SK-MEL-5 (cell line): ENCODE results near the gene PILRA. TPM values are rescaled to one million over a fixed set of nuclear protein-coding genes. Genes with fewer than 3 reads are reported as not detected.
"Not testable (repeated sequence)": the region's sequence is repeated elsewhere in the genome, so short reads cannot be mapped to it uniquely, and the experiment has no call there.

Experiments
- DNase-seq: peaks from one replicate; pipeline ENCODE4 v3.0.0-alpha.2; 2016; ENCODE audit warnings: low read depth, low spot score
- in situ Hi-C: cut with HindIII; loops from 2 replicates; pipeline ENCODE4 v1.10.0; 2016; ENCODE audit warnings: low sequenced_read_pairs, high pct_unique_total_duplicates, low pct_unique_long_range_greater_than_20kb
- small RNA-seq, 2 experiments: library from RNA; depleted of rRNA; stranded (forward); fragments of <200 nt; gene quantifications; one replicate each; pipeline ENCODE3, GENCODE V24; 2014
- total RNA-seq: library from RNA; depleted of rRNA; stranded (reverse); fragments of >200 nt; shearing (Covaris generic); gene quantifications from 2 replicates; pipeline ENCODE4 v1.2.3, GENCODE V29; 2014; rRNA removed

PILRA gene
- total RNA-seq, 1 experiment from 2014 or later = not detected

DNA sequence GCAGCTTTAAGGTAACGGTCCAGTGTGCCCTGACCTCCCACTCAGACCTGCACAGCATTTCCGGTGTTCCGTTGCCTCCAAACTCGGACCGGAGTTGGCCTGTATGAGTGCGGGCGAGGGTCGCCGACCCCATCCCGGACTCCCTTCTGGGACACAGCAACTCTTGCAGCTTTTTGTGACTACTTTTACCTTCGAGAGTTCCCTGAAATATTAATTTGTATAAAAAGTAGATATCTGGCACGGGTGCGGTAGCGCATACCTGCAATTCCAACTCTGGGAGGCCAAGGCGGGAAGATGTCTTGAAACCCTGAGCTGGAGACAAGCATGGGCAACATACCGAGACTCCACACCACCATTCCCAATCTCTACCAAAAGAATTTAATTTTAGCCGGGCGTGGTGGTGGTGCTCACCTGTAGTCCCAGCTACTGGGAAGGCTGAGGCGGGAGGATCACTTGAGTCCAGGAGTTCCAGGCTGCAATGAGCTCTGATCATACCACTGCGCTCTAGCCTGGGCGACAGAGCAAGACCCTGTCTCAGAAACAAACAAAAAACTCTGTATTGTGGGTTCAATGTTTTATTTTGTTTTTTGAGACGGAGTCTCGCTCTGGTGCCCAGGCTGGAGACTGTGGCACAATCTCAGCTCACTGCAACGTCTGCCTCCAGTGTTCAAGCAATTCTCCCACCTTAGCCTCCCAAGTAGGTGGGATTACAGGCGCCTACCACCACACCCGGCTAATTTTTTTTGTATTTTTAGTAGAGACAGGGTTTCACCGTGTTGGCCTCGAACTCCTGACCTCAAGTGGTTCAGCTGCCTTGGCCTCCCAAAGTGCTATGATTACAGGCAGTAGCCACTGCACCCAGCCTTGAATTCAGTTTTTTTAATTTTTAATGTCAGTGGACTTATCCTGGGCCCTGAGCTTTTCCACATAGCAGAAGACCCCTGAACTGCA lies 64.1 kb downstream of the PILRA start:
- in situ Hi-C loops = no loop called here
- DNase-seq = no peak

DNA sequence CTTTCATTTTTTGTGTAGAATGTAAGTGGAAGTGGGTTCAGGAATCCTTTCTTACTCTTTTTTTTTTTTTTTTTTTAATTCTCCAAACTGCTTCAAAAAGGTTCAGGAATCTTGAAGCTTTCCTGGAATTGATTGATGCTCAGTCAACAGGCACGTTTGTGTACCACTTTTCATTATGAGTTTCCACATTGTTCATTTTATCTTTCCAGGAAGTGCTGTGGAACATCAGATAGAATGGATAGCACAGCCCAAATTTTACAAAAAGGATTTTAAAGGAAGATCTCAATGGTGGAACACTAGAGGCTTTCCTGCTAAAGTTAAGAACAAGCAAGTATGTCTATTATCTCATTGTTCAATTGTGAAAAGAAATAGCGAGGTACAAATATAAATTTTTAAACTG lies 64.9 kb downstream of the PILRA start:
- DNase-seq = no peak
- in situ Hi-C loops = no loop called here

DNA sequence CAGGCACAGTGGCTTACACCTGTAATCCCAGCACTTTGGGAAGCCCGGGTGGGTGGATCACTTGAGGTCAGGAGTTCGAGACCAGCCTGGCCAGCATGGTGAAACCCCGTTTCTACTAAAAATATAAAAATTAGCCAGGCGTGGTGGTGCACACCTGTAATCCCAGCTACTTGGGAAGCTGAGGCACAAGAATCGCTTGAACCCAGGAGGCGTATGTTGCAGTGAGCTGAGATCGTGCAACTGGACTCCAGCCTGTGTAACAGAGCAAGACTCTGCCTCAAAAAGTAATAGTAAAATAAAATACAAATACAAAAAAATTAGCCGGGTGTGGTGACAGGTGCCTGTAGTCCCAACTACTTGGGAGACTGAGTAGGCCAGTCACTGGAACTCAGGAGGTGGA lies 65.4 kb downstream of the PILRA start:
- DNase-seq, in situ Hi-C loops: not testable (repeated sequence)

DNA sequence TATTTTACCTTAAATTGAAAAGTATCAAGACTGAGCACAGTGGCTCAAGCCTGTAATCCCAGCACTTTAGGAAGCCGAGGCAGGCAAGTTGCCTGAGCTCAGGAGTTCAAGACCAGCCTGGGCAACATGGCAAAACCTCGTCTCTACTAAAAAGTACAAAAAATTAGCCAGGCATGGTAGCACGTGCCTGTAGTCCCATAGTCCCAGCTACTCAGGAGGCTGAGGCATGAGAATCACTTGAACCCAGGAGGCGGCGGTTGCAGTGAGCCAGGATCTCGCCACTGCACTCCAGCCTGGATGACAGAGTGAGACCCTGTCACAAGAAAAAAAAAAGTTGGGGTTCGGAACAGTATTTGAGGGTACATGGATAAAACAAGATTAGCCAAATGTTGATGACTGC lies 66.0 kb downstream of the PILRA start:
- in situ Hi-C loops, DNase-seq: not testable (repeated sequence)

DNA sequence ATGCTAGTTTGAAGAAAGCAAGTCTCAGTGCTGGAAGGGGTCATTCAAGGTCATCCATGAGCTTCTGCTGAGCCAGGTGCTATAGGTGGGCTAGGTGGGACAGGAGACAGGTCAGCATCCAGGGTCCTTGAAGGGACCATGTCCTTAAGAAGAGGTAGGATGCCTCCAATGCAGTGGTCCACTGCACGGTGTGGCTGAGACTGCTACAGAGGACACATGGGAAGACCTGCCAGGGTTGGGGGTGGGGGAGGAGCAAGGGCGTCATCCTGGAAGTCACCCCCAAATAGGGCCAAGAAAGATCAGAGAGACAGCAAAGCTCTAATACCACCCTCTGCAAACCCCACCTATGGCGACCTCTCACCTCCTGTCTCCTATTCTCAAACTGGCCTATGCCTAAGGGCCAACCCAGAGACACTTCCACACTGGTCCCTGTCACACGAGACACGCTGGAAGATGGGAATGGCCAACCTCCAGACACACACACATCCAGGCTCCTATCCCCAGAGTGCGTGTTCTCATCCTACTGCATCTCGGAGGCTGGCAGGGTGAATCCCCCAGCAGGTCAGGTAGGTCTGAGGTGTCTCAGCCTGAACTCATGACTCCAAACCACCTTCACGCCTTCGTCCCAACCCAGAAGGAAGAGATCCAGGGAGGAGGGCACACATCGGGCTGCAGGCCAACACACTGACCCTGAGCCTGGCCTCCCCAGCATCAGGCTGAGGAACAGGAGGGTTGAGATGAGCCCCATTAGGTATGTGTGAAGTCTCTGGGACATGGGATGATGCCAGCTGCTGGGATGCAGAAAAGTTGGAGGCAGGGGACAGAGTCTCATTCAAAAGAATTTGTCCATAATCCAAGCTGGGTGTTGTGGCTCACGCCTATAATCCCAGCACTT lies 68.6 kb downstream of the PILRA start:
- in situ Hi-C loops = no loop called here
- DNase-seq = no peak

DNA sequence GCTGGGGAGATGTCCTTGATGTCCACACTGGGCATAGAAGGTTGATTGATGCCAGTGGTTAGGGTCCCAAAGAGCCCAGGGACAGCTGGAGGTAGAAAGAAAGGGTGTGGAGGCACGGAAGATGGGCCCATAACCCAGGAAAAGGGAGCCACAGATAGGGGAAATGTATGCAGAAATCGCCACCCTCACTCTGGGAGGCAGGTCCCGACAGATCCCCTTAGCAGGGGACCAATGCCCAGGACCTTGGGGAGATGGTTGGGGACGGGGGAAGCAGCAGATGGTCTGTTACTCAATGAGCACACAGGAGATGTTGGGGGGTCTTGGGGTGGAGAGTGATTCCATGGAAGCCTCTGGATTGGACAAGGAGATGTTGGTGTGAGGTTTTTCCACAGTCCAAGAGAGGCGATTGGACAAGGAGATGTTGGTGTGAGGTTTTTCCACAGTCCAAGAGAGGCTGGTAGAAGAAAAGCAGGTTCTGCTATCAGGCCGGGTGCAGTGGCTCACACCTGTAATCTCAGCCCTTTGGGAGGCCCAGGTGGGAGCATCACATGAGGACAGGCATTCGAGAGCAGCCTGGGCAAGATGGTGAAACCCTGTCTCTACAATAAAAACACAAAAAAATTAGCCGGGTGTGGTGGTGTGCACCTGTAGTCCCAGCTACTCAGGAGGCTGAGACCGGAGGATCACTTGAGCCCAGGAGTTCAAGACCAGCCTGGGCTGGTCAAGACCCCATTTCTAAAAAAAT lies 70.0 kb downstream of the PILRA start:
- no peak for DNase-seq
- in situ Hi-C loops = no loop called here

DNA sequence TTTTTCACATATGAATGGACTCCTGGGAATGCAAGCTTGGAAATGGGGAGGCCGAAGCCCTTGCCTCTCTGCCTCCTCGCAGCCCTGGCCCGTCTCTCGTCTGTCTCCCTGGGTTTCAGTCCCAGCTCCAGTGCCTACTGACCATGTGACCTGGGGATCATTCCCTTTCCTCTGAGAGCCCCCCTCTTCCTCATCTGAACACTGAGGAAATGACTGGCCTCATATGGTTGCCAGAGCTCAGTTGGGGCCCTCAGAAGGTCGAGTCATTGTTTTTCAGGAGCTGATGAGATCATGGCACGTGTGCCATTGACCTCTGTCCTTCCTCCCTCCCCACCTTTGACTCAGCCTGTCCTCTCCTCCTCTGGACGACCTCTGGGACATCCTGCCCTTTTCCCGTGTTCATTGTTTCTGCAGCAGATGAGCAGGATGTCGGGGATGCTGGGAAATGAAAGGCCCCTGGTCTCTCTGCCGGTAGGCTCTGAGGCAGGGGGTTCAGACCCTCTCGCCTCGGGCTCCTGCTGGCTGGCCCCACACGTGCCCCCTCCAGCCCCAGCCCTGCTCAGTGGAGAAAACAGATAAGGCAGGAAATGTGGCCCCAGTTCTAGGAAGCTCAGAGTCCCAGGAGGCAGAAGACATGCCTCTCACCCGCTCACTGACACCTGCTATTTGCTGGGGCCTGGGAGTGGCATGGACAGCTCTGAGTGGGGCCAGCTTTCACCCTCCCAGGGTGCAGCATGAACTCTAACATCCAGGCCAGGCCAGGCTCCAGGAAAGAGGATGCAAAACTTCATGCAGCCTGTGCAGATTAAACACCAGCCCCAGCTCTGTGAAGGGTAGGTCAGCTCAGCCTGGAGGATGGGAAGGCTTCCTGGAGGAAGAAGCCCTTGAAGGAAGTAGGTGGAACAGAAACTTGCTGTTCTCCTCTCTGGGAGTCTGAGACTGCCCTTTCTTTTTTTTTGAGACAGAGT lies 71.3 kb downstream of the PILRA start:
- no peak for DNase-seq
- in situ Hi-C loops = no loop called here

DNA sequence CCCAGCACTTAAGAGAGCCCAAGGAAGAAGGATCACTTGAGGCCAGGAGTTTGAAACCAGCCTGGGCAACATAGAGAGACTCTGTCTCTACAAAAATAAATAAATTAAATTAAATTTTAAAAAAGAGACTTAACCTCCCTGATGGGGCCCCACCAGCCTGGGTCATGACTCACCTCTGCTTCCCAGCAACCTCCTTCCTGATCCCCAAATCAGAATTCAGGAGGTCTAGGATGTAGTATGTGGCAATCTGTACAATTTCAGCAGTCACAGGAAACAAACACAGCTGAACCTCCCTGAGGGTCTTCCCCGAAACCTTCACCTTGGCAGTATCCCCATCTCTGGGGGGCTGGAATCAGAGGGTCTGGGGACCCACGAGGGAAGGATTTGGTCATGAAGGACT lies 72.8 kb downstream of the PILRA start:
- DNase-seq = no peak
- in situ Hi-C loops = no loop called here

DNA sequence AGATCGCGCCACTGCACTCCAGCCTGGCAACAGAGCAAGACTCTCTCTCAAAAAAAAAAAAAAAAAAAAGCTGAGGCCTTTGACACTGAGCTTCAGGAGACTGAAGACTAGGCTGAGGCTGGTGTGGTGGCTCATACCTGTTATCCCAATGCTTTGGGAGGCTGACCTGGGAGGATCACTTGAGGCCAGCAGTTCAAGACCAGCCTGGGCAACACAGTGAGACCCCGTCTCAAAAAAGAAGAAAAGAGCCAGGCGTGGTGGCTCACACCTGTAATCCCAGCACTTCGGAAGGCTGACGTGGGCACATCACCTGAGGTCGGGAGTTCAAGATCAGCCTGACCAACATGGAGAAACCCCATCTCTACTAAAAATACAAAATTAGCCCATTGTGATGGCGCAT lies 74.1 kb downstream of the PILRA start:
- in situ Hi-C loops, DNase-seq: not testable (repeated sequence)

DNA sequence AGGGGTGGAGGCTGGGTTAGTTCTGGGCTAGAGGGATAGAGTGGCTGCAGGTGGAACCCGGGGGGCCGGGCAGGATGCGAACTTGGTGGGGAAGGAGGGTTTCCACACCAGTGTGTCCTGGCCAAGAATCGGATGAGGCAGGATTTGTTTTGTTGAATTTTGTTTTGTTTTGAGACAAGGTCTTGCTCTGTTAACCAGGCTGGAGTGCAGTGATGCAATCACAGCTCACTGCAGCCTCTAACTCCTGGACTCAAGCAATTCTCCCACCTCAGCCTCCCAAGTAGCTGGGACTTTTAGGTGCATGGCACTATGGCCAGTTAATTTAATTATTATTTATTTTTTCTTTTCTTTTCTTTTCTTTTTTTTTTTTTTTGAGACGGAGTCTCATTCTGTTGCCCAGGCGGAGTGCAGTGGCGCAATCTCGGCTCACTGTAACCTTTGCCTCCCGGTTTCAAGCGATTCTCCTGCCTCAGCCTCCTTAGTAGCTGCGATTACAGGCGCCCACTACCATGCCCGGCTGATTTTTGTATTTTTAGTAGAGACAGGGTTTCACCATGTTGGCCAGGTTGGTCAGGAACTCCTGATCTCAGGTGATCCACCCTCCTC lies 76.0 kb downstream of the PILRA start:
- DNase-seq = no peak
- in situ Hi-C loops = no loop called here

Small RNA genes within 50 kb of the gene (small RNA-seq; reads per million reads assigned to genes)
- gene RF00019 = 0 reads per million in 2 experiments

Other genes with a start within 250 kb of the PILRA start
- gene MBLAC1, start 246.5 kb upstream of the PILRA start, total RNA-seq = 2.2 and 4.1 TPM in 2 replicates
- gene LAMTOR4, start 224.6 kb upstream of the PILRA start, total RNA-seq = 165 and 169 TPM in 2 replicates
- gene TRAPPC14, start 214.8 kb upstream of the PILRA start, total RNA-seq = 11.2 and 14.1 TPM in 2 replicates
- gene GAL3ST4, start 204.9 kb upstream of the PILRA start, total RNA-seq = 1.9 and 2.6 TPM in 2 replicates
- gene GPC2, start 196.1 kb upstream of the PILRA start, total RNA-seq = 3.2 and 4.7 TPM in 2 replicates
- gene STAG3, start 195.6 kb upstream of the PILRA start, total RNA-seq = 3.4 and 5.7 TPM in 2 replicates
- gene PVRIG, start 153.5 kb upstream of the PILRA start, total RNA-seq = not detected in 2 replicates
- 0.05 TPM in 1 of 2 replicates, not detected in the other for gene SPDYE3, start 65.8 kb upstream of the PILRA start, total RNA-seq
- gene PILRB, start 15.4 kb upstream of the PILRA start, total RNA-seq = 41.6 and 42.5 TPM in 2 replicates
- 4.5 and 4.7 TPM in 2 replicates for gene ZCWPW1, start 55.2 kb downstream of the PILRA start, total RNA-seq
- 48.2 and 53.5 TPM in 2 replicates for gene MEPCE, start 56.3 kb downstream of the PILRA start, total RNA-seq
- gene PPP1R35, start 63.0 kb downstream of the PILRA start, total RNA-seq = 27.6 and 28.4 TPM in 2 replicates
- not detected in 2 replicates for gene SPACDR, start 90.8 kb downstream of the PILRA start, total RNA-seq
- 64.3 and 67.0 TPM in 2 replicates for gene TSC22D4, start 105.7 kb downstream of the PILRA start, total RNA-seq
- gene NYAP1, start 110.4 kb downstream of the PILRA start, total RNA-seq = 0.53 and 0.61 TPM in 2 replicates
- gene AGFG2, start 165.7 kb downstream of the PILRA start, total RNA-seq = 16.4 and 18.1 TPM in 2 replicates
- 0.21 and 0.48 TPM in 2 replicates for gene SAP25, start 200.4 kb downstream of the PILRA start, total RNA-seq
- 4.6 and 5.5 TPM in 2 replicates for gene LRCH4, start 212.6 kb downstream of the PILRA start, total RNA-seq
- 0.13 and 0.55 TPM in 2 replicates for gene FBXO24, start 212.8 kb downstream of the PILRA start, total RNA-seq
- 0.59 and 1.1 TPM in 2 replicates for gene PCOLCE, start 228.9 kb downstream of the PILRA start, total RNA-seq
- gene MOSPD3, start 239.1 kb downstream of the PILRA start, total RNA-seq = 14.0 and 16.7 TPM in 2 replicates